ENCODE results near the gene FAM174C. TPM values are rescaled to one million over a fixed set of nuclear protein-coding genes. Genes with fewer than 3 reads are reported as not detected.

FAM174C gene
- polyA plus RNA-seq, 3 donors, result 25.3 to 28.7 (median 28.5) TPM

DNA sequence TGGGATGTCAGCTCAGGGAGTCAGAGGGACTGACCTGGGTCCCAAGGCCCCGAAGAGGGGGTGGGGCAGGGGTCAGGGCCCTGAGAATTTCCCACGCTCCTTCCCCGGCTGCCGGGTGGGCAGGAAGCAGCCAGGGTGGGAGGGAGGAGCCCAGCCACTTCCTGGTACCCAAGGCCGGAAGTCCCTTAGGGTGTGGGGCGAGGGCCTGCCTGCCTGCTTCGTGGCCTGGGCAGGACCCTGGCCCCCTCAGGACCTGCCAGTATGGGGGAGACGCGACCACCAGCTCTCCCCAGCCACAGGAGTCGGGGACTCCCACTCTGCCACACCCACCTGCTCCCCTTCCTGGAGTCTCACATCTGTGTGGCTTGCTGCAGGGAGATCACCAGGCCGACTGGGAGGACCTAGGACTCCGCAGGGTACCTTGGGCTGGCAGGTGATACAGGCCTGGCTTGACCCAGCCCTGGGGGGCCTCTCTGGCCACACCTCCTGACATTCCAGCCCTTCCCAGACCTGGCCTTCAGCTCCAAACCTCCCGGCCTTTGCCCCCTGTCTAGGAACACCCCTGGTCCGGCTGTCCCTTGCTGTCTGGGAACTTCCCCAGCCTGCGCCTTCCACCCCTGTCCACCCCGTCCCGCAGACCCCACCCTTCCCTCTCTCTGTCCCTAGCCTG, 16.0 kb upstream of the FAM174C start:
- no peak for DNase-seq

DNA sequence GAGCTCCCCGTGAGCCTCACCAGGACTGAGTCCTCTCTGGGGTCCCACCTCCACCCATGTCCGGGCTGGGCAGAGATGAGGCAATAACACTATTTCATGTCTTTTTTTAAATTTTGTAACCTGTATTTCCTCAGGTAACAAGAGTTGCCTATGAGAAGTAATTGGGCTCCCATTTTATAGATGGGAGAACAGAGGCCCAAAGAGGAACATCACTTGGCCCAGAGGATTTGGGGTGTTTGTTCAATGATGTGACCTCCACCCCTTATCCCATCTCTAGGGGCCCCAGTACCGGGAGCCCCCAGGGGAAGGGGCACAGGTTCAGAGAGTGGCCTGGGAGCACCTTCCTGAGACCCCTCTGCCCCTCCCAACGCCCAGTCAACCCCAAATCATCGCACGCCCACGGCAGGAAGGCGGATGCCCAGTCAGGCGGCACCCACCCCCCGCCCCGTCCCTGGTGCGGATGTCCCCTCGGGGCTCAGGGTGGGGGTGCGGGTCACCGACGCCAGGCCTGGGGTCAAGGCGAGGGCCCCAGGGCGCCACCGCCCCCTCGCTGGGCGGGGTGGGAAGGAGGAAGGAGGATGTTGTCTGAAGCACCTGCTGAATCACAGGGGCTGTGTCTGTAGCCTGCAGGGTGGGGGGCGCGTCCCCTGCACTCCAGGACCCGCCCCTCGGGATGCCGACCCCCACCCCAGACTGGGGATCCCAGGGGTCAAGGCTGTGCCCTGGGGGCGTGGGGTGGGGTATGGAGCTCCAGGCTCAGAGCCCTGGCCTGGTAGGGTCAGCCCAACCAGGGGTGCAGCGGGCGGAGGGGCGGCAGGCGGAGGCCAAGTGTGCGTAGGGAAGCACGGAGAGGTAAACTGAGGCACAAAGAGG, 15.2 kb upstream of the FAM174C start:
- DNase-seq, result no peak

DNA sequence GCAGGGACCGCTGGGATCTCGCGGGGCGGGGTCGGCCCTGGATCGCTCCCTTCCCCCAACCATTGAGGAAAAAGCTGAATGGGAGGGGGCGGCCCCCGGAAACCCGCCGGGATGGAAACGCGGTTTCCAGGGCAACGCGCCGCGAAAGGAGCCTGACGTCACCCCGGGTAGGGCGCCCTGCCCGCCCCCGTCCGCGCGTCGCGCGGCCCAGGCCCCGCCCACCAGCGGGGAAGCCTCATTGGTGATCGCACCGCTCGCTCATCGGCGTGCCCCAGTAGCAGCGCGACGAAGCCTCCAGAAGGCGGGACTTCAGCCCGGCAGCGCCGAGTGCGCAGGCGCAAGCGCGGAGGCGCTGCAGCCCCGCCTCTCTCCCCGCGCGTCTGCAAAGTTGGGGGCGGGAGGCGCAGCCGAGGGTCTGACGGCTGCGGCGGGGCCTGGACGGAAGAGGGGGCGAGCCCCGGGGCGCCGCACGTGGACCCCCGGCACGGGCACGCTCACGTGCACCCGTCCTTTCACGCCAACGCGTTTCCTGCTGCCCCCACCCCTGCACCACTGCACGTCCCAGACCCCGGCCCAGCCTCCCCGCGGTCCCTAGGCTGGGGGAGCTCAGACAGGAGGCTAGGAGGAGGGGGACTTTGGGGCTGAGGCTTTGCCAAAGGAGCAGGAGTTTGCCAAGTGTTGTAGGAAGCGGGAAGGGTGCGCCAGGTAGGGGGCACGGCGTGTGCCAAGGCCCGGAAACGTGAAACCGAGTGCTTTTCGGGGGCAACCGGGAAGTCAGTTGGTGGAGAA, 14.4 kb upstream of the FAM174C start:
- DNase-seq, result peak; percentile 95

DNA sequence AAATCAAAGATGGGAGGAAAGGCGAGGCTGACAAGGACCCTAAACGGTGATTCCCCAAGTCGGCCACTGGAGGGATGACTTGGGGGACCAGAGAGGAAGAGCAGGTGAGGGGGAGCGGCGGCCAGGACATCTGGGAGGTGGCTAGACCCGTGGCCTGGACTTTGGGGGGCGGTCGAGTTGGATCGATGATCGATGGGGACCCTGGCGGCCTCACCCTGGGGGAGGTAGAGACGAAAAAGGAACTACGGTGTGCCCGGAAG, 13.9 kb upstream of the FAM174C start:
- no peak for DNase-seq

DNA sequence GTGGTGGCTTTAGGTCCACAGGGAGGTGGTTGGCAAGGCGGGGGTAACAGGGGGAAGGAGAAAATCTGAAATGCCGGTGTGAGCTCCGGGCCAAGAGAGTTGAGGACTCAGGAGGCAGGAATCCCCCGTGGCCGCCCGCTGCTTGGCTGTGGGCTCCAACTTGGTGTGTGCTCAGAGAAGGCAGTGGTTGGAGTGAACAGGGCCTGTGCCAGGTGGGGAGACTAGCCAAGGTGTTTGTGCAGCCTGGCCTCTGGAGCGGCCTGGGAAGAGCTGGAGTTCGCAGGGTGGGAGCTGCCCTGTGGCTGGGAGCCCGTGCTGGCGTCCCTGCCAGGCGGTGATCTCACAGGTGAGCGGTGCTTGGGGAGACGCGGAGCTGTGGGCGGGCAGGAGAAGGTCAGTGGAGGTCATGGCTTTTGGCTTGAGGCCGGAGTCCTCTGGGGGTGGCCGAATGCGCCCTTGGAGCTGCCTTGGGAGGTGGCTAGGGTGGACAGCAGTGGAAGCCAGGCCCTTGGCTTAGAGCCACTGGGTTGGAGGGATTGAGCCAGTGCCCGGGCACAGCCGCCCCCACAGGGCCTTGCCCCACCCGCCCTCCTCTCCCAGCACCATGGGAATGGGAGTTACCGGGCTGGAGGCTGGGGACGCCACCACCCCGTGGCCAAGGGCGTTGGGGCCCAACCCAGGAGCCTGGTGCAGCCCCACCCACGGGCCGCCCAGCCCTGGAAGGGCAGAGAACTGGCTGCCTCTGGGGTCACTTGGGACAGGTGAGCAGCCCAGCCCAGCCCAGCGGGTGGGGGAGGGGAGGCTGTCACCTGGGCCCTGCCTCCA, 13.3 kb upstream of the FAM174C start:
- DNase-seq, result no peak

DNA sequence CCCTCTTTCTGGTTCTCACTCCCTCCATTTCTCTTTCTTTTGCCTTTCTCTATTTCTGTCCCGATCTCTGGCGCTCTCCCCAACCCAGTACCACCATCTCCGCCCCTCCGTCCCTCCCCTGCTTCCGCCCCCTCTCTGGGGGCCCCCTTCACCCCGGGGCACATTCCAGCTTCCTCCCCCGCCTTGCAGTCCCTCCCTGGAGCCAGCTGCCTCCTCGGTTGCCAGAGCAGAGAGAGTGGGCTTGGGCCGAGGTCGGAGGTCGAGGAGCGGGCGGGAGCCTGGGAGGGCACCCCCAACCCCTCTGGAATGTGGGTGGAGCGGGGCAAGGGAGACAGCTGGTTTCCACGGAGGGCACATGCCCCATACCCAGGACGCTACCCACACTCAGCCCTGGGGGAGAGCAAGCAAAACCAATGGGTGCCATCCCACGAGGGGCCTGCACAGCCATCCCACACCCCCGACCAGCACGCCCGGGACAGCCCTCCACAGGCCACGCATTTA, 12.7 kb upstream of the FAM174C start:
- DNase-seq, result no peak

DNA sequence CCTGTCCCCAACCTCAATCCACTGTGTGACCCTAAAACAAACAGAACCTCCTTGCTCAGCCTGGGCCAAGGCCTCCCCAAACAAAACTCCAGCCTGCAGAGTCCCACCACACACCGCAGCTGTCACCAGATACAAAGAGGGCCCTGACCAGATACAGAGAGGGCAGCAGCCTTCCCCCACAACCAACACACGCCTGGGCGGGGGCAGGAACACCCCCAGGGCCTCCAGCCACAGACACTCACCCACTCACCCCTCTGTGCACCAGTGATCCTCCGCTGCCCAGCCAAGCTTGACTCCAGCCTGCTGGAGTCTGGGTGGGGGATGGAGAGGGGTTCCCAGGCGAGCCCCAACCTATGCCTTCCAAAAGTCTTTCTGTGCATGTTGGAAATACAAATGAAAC, 12.1 kb upstream of the FAM174C start:
- DNase-seq, result no peak

DNA sequence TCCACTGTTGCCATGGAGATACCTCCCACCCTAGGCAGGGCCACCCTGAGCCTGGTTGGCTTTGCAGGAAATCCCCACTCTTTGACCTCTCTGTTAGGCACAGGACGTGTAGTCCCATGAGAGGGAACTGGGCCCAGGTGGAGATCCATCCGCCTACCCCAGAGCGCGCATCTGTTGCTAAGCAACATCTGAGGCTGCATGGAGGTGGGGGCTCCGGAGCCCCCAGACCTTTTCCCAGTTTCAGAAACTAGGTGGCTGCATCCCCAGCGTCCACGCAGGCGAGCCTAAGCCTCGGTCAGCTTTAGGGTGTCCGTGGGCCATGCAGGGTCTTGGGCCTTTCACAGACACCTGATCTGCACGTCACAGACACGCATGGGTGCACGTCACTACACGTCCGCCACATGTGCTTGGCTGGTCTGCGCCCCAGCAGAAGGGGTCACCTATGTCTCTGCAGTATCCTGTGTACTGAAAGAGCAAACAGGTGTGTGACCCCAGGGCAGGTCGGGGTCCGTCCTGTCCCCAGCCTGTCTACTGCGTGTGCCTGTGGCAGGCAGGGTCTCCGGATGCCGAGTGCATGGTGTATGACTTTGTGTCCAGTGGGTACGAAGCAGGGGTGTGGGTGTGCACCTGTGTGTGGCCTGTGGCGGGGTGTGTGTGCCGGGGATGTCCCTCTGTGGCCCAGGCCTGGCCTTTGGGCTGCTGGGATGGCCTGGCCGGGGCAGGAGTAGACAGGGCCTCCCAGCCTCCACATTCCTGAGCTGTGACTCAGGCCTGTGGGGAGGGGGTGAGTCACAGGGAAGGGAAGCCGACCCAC, 10.3 kb upstream of the FAM174C start:
- DNase-seq, result no peak

DNA sequence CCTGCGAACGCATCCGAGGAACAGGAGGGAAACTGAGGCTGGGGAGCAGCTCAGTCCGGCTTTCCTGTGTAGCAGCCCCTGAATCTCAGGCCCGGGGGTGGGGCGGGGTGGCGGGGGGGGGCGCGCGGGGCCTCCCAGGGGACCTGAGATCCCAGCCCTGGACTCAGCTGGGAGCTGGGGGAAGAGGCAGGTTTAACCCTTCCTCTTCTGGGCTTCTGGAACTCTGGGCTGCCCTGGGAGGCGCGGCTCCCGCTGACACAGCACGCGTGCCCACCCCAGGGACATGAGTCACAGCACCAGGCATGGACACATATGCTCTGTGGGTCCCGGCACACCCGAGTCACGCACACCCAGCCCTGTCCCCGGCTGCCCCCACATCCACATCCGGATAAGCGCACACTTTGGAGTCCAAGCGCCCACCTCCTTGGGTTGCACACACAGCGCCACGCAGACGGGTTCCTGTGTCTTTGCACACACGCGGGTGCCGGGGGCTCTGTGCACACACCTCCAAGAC, 9.7 kb upstream of the FAM174C start:
- DNase-seq, result no peak

DNA sequence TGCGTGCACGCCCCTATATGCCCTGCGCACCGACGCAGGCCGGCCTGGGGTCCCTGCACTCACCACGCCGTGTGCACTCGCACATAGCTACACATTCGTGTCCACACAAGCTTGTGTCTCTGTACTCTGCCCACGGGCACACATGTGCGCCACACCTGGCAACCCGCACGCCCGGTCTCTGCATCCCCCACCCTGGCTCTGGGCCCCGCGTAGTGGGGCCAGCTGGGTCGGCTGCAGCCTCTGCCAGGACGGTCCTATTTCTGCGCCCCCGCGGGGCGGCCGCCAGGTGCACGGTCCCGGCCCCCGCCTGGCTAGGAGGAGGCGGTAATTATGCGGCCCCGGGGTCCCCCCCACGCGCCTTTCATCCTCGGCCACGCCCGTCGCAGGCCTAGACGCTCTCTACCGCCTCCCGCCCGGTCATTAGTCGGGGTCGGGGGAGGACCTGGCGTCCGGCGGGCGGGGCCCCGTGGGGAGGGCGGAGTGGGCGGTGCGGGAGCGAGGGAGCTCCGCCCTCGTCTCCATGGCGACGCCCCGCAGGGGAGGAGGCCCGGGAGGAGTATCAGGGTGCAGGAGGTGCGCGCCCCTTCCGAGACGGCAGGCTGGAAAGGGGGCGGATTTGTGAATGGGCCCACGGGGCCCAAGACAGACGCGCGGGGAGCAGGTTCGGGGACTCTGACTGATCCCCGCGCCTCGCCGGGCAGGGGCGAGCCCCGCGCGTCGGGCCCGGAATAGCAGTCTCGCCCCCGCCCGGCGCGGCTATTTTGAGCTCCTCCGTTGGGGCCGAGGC, 9.0 kb upstream of the FAM174C start:
- DNase-seq, result no peak

DNA sequence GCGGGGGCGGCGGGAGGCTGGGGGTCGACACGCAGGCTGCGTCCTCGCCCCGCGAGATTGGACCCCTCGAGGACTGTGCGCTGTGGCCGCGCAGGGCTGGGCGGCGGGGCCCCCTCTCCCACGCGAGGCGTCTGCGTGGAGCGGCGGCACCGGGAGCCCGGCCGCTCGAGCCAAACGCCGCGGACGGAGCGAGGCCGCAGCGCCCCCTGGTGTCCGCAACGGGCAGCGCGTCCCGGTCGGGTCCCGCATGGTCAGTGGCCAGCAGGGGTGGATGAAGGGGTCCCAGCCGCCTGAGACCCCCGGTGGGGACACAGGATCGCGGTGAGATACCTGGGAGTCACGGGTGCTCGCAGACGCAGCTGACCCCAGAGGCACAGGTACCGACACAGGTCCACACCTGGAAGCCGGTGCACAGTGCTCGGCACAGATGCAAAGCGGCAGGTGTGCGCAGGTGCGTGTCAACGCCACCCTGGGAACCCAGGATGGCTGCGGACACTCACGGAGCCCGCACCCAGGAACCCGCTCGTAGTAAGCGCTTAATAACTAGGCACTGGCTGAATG, 8.3 kb upstream of the FAM174C start:
- no peak for DNase-seq

DNA sequence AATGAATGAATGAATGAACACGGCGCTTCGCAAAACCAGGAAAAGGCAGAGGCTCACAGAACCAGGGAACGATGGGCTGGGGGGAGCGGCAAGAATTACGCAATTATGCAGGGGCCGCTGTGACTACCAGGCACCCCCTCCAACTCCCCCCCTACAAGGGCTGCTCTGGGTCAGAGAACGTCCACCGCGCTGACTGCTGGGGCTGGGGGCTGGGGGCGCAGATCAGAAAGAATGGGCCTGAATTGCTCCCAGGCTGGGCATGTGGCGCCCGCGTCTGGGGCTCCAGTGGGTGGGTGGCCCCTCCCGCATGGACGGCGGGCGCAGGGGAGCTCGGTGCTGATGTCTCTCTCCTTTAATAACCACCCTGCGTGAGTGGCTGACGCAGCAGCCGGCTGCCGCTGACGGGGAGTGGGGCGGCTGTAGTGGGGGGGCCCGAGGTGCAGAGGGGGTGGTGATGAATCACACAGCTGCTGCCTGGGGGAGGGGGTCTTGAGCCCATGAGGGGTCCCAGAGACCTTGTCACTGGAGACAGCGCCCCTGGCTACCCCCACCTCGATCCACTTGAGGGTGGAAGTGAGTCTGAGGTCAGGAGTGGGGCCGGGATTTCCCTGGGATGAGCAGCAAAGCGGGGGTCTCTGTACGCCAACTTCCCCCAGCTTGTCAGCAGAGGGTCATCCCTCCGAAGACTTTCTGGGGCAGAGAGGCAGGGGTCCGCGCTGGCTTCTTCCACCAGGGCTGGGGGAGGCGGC, 7.7 kb upstream of the FAM174C start:
- DNase-seq, result no peak

DNA sequence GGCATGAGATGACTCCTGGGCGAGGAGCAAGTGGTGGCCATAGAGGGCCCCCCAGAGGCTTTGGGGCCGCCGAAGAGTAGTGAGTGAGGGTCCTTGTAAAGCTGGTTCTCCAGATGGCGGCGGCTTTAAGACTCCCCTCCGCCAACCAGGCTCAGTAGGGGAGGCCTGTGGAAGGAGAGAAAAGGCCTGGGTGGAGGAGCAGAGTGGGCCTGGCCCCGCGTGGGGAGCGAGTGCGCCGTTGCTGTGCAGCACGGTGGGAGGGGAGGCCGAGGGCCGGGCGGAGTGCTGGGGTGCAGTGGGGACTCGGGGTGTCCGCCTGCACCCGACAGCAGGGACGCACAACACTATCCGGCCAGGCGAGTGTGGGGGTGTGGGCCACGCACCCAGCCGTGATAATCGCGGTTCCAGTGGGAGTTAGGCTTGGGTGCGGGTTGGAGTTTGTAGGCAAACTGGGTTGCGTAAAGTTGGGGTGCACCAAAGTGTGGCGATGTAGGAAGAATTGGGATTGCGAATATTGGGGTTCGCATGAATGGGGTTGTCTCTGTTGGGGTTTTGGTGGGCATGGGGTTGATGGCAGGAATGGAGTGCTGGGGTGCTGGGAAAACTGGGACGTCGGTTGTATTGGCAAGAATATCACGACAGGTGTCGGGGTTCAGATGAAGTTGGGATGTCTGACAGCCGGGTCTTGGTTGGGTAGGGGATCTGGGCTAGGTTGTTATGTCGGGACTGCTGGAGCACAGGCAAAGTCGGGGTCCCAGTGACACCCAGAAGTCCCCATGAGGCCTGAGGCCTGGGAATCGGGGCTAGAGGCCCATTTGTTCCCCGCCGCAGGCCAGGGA, 6.9 kb upstream of the FAM174C start:
- no peak for DNase-seq

DNA sequence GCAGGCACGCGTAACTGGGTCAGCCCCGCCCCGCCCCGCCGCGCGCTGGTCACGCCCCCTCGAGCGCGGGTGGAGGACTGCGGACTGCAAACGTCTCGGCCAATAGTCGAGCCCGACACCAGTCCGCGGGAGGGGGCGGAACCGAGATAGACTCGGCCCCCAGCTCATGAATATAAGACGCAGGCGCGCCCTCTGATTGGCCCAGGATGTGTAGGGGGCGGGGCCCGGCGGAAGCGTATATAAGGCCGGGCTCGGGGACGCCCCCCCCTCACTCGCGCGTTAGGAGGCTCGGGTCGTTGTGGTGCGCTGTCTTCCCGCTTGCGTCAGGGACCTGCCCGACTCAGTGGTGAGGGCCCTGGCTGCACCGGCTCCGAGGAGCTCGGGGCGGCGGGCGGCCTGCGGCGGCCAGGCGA, 6.3 kb upstream of the FAM174C start, which contains the start of gene CIRBP:
Gene CIRBP (plus strand): TSS at position 268 of the 413 bp plus-strand sequence. CDS start 1,602 bp downstream, outside the sequence.
- peak; percentile 99 for DNase-seq

DNA sequence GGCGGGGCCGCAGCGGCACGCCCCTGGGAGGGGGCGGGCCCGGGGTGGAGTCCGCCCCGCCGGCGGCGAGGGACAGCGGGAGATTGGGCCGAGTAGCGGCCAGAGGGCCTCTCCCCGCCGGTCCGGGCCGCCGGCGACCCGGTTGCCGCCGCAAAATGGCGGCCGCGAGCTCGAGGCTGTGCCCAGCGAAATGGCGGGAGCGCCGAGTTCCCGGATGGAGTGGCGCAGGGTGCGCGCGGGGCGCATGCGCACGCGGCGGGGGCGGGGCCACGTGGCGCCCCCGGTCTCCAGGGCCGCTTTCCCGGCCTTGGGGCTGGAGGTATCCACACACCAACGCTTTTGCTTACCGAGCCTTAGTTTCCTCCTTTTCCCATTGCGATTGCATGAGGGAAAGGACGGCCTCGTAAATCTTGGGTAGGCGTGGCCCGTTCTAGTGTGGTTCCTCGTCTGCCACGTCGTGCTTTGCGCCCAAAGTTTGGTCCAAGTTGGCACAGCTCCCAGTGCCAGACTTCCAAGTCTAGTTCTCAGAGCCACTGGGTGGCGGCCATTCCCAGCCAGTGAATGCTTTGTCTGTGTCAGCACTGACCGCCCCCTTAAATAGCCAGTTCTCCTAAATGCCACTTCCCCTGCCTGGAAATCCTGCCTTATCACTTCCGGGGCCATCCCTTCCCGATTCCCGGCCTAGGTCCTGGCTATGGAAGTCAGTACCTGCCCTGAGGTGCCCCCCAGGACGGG, 5.7 kb upstream of the FAM174C start:
- DNase-seq, result peak; percentile 85

DNA sequence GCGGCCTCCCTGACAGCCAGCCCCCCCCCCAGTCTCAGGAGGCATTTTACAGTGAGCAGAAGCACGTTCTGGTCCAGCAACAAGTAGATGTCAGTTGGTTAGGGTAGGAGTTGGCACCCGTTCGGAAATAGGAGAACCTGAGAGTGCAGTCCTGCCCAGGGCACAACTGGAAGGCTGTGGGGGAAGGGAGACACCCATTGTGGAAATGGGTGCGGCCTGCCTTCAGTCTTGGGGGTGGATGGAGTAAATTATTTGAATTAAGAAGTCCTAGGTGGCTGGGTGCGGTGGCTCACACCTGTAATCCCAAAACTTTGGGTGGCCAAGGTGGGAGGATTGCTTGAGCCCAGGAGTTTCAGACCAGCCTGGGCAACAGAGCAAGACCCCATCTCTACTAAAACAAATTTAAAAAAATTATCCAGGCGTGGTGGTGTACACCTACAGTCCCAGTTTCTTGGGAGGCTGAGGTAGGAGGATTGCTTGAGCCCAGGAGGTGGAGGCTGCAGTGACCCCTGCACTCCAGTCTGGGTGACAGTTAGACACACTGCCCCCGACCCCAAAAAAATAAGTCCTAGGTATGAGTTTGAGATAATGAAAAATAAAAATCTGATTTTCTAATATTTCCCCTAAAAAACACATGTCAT, 5.0 kb upstream of the FAM174C start:
- DNase-seq, result no peak

Measured in renal pelvis (tissue), 4 donors.